Adrenal gland (tissue), 5 donors: ENCODE results near the gene FSIP2.

ENCODE experiments used
- CTCF ChIP-seq, 6 experiments: fragments of 450-650 bp in 4 of 6; fragments of 200-600 bp in 2 of 6; sonication (generic) in 1 of 6; IDR thresholded peaks; 1 replicate in 5 of 6; 2 replicates in 1 of 6; pipeline versions ENCODE4 v1.5.1 to v1.8.0; 2016 to 2021; ENCODE audit warnings: antibody characterized with exemption in 6 of 6, mild to moderate bottlenecking in 2 of 6, moderate library complexity in 1 of 6
- POLR2A ChIP-seq, 2 donors: fragments of 450-650 bp; IDR thresholded peaks; one replicate each; pipeline ENCODE4 v1.6.1; 2017; ENCODE audit warnings: antibody characterized with exemption in 2 of 2, mild to moderate bottlenecking in 2 of 2, moderate library complexity in 1 of 2
- donor health status: DM: no; HTN: no; CAD: no.

- TF ChIP-seq POLR2A (IDR thresholded peaks at IDR 0.05): no peak
- no peak for TF ChIP-seq CTCF (IDR thresholded peaks at IDR 0.05)
Measured at GRCh38 chr2:185734658-185735057, 3.9 kb upstream of the FSIP2 start.
